Mesenchymal stem cell (in vitro differentiated cells and primary cell): ENCODE data around the gene CBY1.
"Not testable (repeated sequence)": the region's sequence is repeated elsewhere in the genome, so short reads cannot be mapped to it uniquely, and the experiment has no call there.

Source experiments
- DNase-seq: peaks from one replicate; pipeline ENCODE4 v3.0.0-alpha.2; 2013
- H2AFZ ChIP-seq: one replicate; pipeline ENCODE4 v1.6.1; 2013; ENCODE audit warnings: low read depth, mild to moderate bottlenecking, control low read depth, inconsistent platforms, low read length, moderate library complexity
- H2AK5ac ChIP-seq: 2 replicates; pipeline ENCODE4 v1.6.1; 2013; ENCODE audit warnings: low read length, moderate library complexity, mild to moderate bottlenecking, inconsistent platforms; ENCODE audit not compliant: severe bottlenecking
- H2BK120ac ChIP-seq: one replicate; pipeline ENCODE4 v1.6.1; 2013; ENCODE audit warnings: low read depth, mild to moderate bottlenecking, inconsistent platforms, low read length, moderate library complexity
- H2BK12ac ChIP-seq, 2 experiments: one replicate each; pipeline ENCODE4 v1.6.1; 2013; ENCODE audit warnings: inconsistent platforms in 2 of 2, low read length in 2 of 2, mild to moderate bottlenecking in 2 of 2, moderate library complexity in 2 of 2, control low read depth in 1 of 2
- H2BK15ac ChIP-seq: one replicate; pipeline ENCODE4 v1.6.1; 2013; ENCODE audit warnings: mild to moderate bottlenecking, low read depth, inconsistent platforms; ENCODE audit not compliant: poor library complexity, severe bottlenecking
- H2BK5ac ChIP-seq: 2 replicates; pipeline ENCODE4 v1.6.1; 2013; ENCODE audit warnings: low read depth, mild to moderate bottlenecking, low read length, control low read depth, inconsistent platforms; ENCODE audit not compliant: poor library complexity, severe bottlenecking
- H3K14ac ChIP-seq, 2 experiments: one replicate each; pipeline ENCODE4 v1.6.1; 2013; ENCODE audit warnings: inconsistent platforms in 2 of 2, low read length in 2 of 2, control low read depth in 1 of 2, mild to moderate bottlenecking in 1 of 2, moderate library complexity in 1 of 2
- H3K18ac ChIP-seq, 2 experiments: one replicate each; pipeline ENCODE4 v1.6.1; 2013; ENCODE audit warnings: inconsistent platforms in 2 of 2, low read length in 2 of 2, control low read depth in 1 of 2, low read depth in 1 of 2, mild to moderate bottlenecking in 1 of 2
- H3K23ac ChIP-seq, 2 experiments: one replicate each; pipeline ENCODE4 v1.6.1; 2013; ENCODE audit warnings: inconsistent platforms in 2 of 2, low read length in 2 of 2, mild to moderate bottlenecking in 2 of 2, moderate library complexity in 2 of 2, control low read depth in 1 of 2
- H3K27ac ChIP-seq: 2 replicates; pipeline ENCODE4 v1.5.1; 2013; ENCODE audit warnings: mild to moderate bottlenecking, moderate library complexity, low read length, control low read depth, inconsistent platforms; ENCODE audit not compliant: poor library complexity, severe bottlenecking
- H3K27me3 ChIP-seq, 2 experiments: 2 replicates each; pipeline versions ENCODE4 v1.6.1 to v1.7.0; 2013; ENCODE audit warnings: low read length in 2 of 2, mild to moderate bottlenecking in 2 of 2, moderate library complexity in 2 of 2, control low read depth in 1 of 2, inconsistent platforms in 1 of 2; ENCODE audit not compliant: control insufficient read depth in 1 of 2, insufficient read depth in 1 of 2
- H3K36me3 ChIP-seq, 2 experiments: 2 replicates each; pipeline versions ENCODE4 v1.6.1 to v1.7.0; 2013; ENCODE audit warnings: low read length in 2 of 2, control low read depth in 1 of 2, inconsistent platforms in 1 of 2, low read depth in 1 of 2, mild to moderate bottlenecking in 1 of 2; ENCODE audit not compliant: insufficient read depth in 2 of 2, control insufficient read depth in 1 of 2
- H3K4ac ChIP-seq, 2 experiments: one replicate each; pipeline ENCODE4 v1.6.1; 2013; ENCODE audit warnings: inconsistent platforms in 2 of 2, low read length in 2 of 2, mild to moderate bottlenecking in 2 of 2, moderate library complexity in 2 of 2, control low read depth in 1 of 2, low read depth in 1 of 2
- H3K4me1 ChIP-seq: 2 replicates; pipeline ENCODE4 v1.6.1; 2013; ENCODE audit warnings: low read depth, low read length, control low read depth; ENCODE audit not compliant: control insufficient read depth, insufficient read depth
- H3K4me2 ChIP-seq: 2 replicates; pipeline ENCODE4 v1.6.1; 2013; ENCODE audit warnings: low read length, mild to moderate bottlenecking, inconsistent platforms; ENCODE audit not compliant: poor library complexity, severe bottlenecking
- H3K4me3 ChIP-seq, 2 experiments: 2 replicates each; pipeline versions ENCODE4 v1.5.1 to v1.7.0; 2013; ENCODE audit warnings: low read length in 2 of 2, mild to moderate bottlenecking in 2 of 2, control low read depth in 1 of 2, low read depth in 1 of 2; ENCODE audit not compliant: insufficient read depth in 1 of 2
- H3K79me1 ChIP-seq: replicated peaks from 2 replicates; pipeline ENCODE4 v1.6.1; 2013; ENCODE audit warnings: mild to moderate bottlenecking, control low read depth, low read length, inconsistent platforms; ENCODE audit not compliant: poor library complexity, severe bottlenecking
- H3K9ac ChIP-seq: 2 replicates; pipeline ENCODE4 v1.7.0; 2013; ENCODE audit warnings: mild to moderate bottlenecking, low read length, moderate library complexity
- H3K9me3 ChIP-seq: 2 replicates; pipeline ENCODE4 v1.7.0; 2013; ENCODE audit warnings: mild to moderate bottlenecking, low read length; ENCODE audit not compliant: control insufficient read depth
- H4K8ac ChIP-seq: one replicate; pipeline ENCODE4 v1.6.1; 2013; ENCODE audit warnings: inconsistent platforms, mild to moderate bottlenecking, low read length, moderate library complexity
- H4K91ac ChIP-seq: one replicate; pipeline ENCODE4 v1.6.1; 2013; ENCODE audit warnings: mild to moderate bottlenecking, low read length, inconsistent platforms
- WGBS: methylation state at CpG from one replicate; pipeline ENCODE4 v1.1.7; 2013; ENCODE audit warnings: mixed read lengths; 5-methylcytosine and 5-hydroxymethylcytosine counted together

CBY1 gene

GRCh38 chr22:38615064-38615405 lies 41.4 kb upstream of the CBY1 start:
- not testable (repeated sequence) for H3K23ac ChIP-seq, H2BK12ac ChIP-seq, H3K18ac ChIP-seq, H3K27me3 ChIP-seq, H3K27ac ChIP-seq, H3K4me2 ChIP-seq, H3K79me1 ChIP-seq, H3K14ac ChIP-seq, H4K91ac ChIP-seq, H3K9ac ChIP-seq, H2BK15ac ChIP-seq, H2AFZ ChIP-seq, H3K4me1 ChIP-seq, H3K4ac ChIP-seq, H3K4me3 ChIP-seq, H2BK5ac ChIP-seq, DNase-seq, H4K8ac ChIP-seq, H3K9me3 ChIP-seq, H2AK5ac ChIP-seq, H2BK120ac ChIP-seq
- 91% methylated on average over 6 of the region's 9 CpGs for WGBS
- H3K36me3 ChIP-seq: peaks cover 28 to 38% of the 10 kb centered on the region in 2 experiments

DNA sequence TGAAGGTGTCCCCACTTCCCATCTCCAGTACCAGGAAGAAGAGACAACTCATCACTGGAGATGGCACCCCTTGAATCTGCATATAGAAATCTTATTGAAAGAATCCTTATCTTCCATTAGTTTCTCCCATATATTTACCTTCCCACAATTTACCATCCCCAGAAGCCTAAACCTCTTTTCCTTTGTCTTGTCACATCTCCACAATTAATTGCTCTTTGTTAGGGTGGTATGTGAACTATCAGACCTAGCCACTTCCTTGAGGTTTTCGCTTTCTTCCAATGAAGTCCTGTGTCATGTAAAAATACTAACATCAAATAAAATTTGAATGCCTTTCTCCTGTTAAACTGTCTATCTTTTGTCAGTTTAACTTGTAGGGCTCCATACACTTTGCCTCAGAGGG lies 38.2 kb upstream of the CBY1 start:
- Histone ChIP-seq H3K4me1 (peaks cover 6% of the 10 kb centered on the region), H2AFZ (no peak overlapping the region), H4K8ac (no peak overlapping the region), H3K27ac (no peak overlapping the region), H2BK120ac (no peak overlapping the region), H3K9ac (no peak overlapping the region), H3K9me3 (peaks cover 7% of the 10 kb centered on the region), H2BK5ac (no peak overlapping the region), H3K18ac (no peak overlapping the region), H3K23ac (no peak overlapping the region), H2AK5ac (no peak overlapping the region), H3K79me1 (no peaks in the 10 kb centered on the region), H3K4me3 (no peak overlapping the region), H2BK15ac (no peak overlapping the region), H3K27me3 (no peaks in the 10 kb centered on the region), H3K4me2 (no peak overlapping the region), H3K4ac (no peak overlapping the region), H4K91ac (no peak overlapping the region), H3K14ac (no peak overlapping the region), H2BK12ac (no peak overlapping the region), H3K36me3 (peaks cover 34 to 42% of the 10 kb centered on the region in 2 experiments)
- no CpG with 5 or more reads among the region's 1 CpG for WGBS
- no peak for DNase-seq

DNA sequence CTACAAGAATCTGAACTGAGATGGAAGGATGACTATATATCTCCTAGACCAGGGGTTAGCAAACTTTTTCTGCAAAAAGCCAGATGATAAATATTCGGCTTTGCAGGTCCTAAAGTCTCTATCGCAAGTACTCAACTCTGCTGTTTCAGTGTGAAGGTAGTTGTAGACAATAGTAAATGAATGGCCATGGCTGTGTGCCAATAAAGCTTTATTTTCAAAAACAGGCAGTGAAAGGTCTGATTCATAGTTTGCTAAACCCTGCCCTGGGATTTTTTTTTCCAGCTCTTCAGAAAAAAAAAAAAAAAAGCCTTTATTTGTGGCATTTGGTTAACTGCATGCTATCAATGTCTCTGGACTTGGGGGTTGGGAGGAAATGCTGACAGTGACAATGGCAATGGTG lies 37.8 kb upstream of the CBY1 start:
- no peak overlapping the region for H4K91ac ChIP-seq
- no peak overlapping the region for H3K4me2 ChIP-seq
- H4K8ac ChIP-seq: no peak overlapping the region
- H2BK5ac ChIP-seq: no peak overlapping the region
- H3K14ac ChIP-seq: no peak overlapping the region
- no peak overlapping the region for H3K9ac ChIP-seq
- 94% methylated on average over 2 of the region's 2 CpGs for WGBS
- H2BK120ac ChIP-seq: no peak overlapping the region
- H3K23ac ChIP-seq: no peak overlapping the region
- peaks cover 7% of the 10 kb centered on the region for H3K9me3 ChIP-seq
- H3K4me1 ChIP-seq: peaks cover 6% of the 10 kb centered on the region
- H3K18ac ChIP-seq: no peak overlapping the region
- no peak for DNase-seq
- H3K79me1 ChIP-seq: no peaks in the 10 kb centered on the region
- no peak overlapping the region for H2BK12ac ChIP-seq
- no peak overlapping the region for H2AFZ ChIP-seq
- no peak overlapping the region for H2BK15ac ChIP-seq
- H2AK5ac ChIP-seq: no peak overlapping the region
- H3K4me3 ChIP-seq: no peak overlapping the region
- H3K27ac ChIP-seq: no peak overlapping the region
- peaks cover 34 to 42% of the 10 kb centered on the region in 2 experiments for H3K36me3 ChIP-seq
- no peak overlapping the region for H3K4ac ChIP-seq
- no peaks in the 10 kb centered on the region for H3K27me3 ChIP-seq

DNA sequence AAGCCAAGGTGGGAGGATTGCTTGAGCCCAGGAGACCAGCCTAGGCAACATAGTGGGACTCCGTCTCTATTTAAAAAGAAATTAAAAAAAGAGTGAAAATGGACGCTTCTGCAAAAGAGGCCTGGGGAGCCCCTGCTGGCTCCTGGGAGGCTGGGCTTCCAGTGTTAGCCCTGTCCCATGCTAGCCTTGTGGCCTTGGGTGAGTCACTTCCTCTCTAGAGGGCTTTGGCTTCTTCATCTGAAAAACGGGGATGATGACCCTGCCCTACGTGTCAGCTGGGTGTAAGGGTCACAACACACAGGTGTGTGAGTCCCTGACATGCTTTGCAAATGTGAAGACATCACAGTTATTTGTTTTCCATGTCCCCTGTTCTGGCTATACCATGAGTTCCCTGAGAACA lies 33.1 kb upstream of the CBY1 start:
- H2BK15ac ChIP-seq: no peak overlapping the region
- no peaks in the 10 kb centered on the region for H3K79me1 ChIP-seq
- no peaks in the 10 kb centered on the region for H3K27me3 ChIP-seq
- no peak overlapping the region for H3K4me3 ChIP-seq
- peaks cover 19 to 29% of the 10 kb centered on the region in 2 experiments for H3K36me3 ChIP-seq
- no peak overlapping the region for H3K14ac ChIP-seq
- no peak overlapping the region for H4K91ac ChIP-seq
- no peak overlapping the region for H3K18ac ChIP-seq
- peaks cover 4% of the 10 kb centered on the region for H3K9me3 ChIP-seq
- no peak overlapping the region for H4K8ac ChIP-seq
- no peak overlapping the region for H3K27ac ChIP-seq
- no peak overlapping the region for H2BK5ac ChIP-seq
- H3K9ac ChIP-seq: no peak overlapping the region
- H3K23ac ChIP-seq: no peak overlapping the region
- DNase-seq: no peak
- WGBS: 60% methylated on average over 4 of the region's 4 CpGs
- no peak overlapping the region for H2BK12ac ChIP-seq
- H2AK5ac ChIP-seq: no peak overlapping the region
- no peak overlapping the region for H3K4me2 ChIP-seq
- no peak overlapping the region for H3K4ac ChIP-seq
- H2BK120ac ChIP-seq: no peak overlapping the region
- H3K4me1 ChIP-seq: peaks cover 4% of the 10 kb centered on the region
- H2AFZ ChIP-seq: no peak overlapping the region
